22Rv1 (cell line): ENCODE measurements around the gene SPDYA.
"Not testable (repeated sequence)": the region's sequence is repeated elsewhere in the genome, so short reads cannot be mapped to it uniquely, and the experiment has no call there.

Experiments used
- H3K27ac ChIP-seq: fragments of 450-650 bp; 2 replicates; pipeline ENCODE4 v1.5.1; 2017
- CTCF ChIP-seq: fragments of 450-650 bp; IDR thresholded peaks from 2 replicates; pipeline ENCODE4 v1.5.1; 2017; ENCODE audit warnings: mild to moderate bottlenecking
- ZFX ChIP-seq: fragments of 450-650 bp; IDR thresholded peaks from 2 replicates; pipeline ENCODE4 v1.6.1; 2017; ENCODE audit warnings: antibody characterized with exemption, borderline replicate concordance

Gene SPDYA

DNA sequence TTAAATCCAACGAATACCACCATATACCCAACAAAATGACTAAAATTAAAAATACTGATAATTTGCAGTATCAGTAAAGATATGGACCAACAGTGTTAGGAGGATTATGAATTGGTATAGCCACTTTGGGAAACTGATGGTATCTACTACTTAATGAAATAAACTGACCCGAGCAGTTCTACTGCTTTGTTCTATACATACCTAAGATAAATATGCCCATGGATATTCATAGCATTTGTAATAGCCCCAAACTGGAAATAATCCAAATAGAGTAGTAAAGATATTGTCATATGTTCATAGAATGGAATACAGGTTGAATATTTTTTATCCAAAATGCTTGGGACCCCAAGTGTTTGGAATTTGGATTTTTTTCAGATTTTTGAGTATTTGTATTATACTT, 38.3 kb upstream of the SPDYA start:
- TF ChIP-seq CTCF (no peak), ZFX (no peak)
- H3K27ac ChIP-seq: no peak overlapping the region

GRCh38 chr2:28776471-28776870, 34.2 kb upstream of the SPDYA start:
- no peak for TF ChIP-seq CTCF
- TF ChIP-seq ZFX: no peak
- no peak overlapping the region for H3K27ac ChIP-seq

GRCh38 chr2:28778392-28778791, 32.2 kb upstream of the SPDYA start:
- TF ChIP-seq CTCF: no peak
- TF ChIP-seq ZFX: no peak
- H3K27ac ChIP-seq: no peak overlapping the region

GRCh38 chr2:28779001-28779400, 31.6 kb upstream of the SPDYA start:
- no peak overlapping the region for H3K27ac ChIP-seq
- TF ChIP-seq ZFX (no peak), CTCF (no peak)

GRCh38 chr2:28780496-28780895, 30.1 kb upstream of the SPDYA start:
- H3K27ac ChIP-seq: no peak overlapping the region
- TF ChIP-seq ZFX (no peak), CTCF (no peak)

DNA sequence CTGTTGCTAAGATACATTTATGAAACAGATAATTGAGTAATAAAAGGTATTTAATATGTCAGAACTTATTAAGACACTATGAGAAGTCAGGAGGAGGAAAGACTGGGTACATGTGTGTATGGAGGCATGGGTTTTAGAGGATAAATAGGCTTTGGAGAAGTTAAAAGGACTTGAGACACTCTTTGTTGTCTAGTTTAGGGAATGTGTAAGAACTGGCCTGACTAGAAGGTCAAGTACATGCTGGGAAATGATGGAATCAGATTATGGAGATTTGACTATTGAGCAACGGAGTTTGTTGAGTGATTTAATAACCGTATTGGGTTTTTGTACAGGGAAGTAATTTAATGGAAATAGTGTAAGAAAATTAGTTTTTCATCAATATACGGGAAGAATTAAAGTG, 28.2 kb upstream of the SPDYA start:
- no peak for TF ChIP-seq ZFX
- no peak overlapping the region for H3K27ac ChIP-seq

GRCh38 chr2:28784570-28784969, 26.1 kb upstream of the SPDYA start:
- H3K27ac ChIP-seq: not testable (repeated sequence)

DNA sequence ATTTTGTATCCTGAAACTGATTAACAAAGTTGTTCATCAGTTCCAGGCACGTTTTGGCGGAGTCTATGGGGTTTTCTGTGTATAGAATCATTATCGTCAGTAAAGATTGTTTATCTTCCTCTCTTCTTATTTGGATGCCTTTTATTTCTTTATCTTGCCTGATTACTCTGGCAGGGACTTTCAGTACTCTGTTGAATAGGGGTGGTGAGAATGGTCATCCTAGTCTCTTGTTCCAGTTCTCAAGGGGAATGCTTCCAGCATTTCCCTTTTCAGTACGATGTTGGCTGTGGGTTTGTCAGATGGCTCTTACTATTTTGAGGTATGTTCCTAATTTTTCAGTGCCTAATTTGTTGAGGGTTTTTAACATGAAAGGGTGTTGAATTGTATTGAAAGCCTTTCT, 14.0 kb upstream of the SPDYA start:
- H3K27ac ChIP-seq: no peak overlapping the region
- TF ChIP-seq CTCF (no peak), ZFX (no peak)

DNA sequence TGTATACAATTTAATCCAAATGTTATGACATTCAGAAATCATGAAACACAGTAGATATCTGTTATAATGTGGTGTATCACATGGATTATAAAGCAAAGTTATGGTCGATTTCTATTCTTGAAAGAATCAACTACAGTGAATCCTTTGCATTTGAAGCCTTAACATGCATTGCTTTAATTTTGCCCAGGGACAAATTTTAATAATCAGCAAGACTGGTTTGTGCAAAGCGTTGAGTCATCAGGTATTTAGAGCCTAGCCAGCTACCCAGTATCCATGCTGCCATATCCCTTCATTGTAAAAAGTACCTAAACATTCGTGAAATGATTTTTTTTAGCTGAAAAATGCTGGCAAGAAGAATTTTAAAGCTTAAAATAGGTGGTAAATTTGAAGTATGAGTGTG, 8.9 kb upstream of the SPDYA start:
- no peak overlapping the region for H3K27ac ChIP-seq
- TF ChIP-seq ZFX (no peak), CTCF (no peak)
